GM18858 (cell line): ENCODE measurements around the gene DCAF16.
A peak's percentile ranks its signal among the peaks of the same experiment; 100 is the strongest.
"Not testable (repeated sequence)": the region's sequence is repeated elsewhere in the genome, so short reads cannot be mapped to it uniquely, and the experiment has no call there.

ENCODE experiments used
- ATAC-seq: cut with Tn5 transposase; IDR thresholded peaks from one replicate; pipeline ENCODE4 v1.9.1; 2021; ENCODE audit not compliant: unreplicated experiment

Gene DCAF16

GRCh38 chr4:17810260-17811077 lies at the start of gene DCAF16, which contains the start of gene NCAPG:
DCAF16 (minus strand) TSS chr4:17810757; CDS start chr4:17804141, 6,616 bp downstream.
NCAPG (plus strand) TSS chr4:17810979; CDS start chr4:17811078, 99 bp downstream.
- peak; percentile 79 for ATAC-seq

- no peak for ATAC-seq
These were observed 49.3 kb upstream of the DCAF16 start for GRCh38 chr4:17859793-17860406.

GRCh38 chr4:17854036-17854435 lies 43.5 kb upstream of the DCAF16 start:
- no peak for ATAC-seq

GRCh38 chr4:17851959-17852358 lies 41.4 kb upstream of the DCAF16 start:
- ATAC-seq: no peak

GRCh38 chr4:17850295-17850694 lies 39.7 kb upstream of the DCAF16 start:
- ATAC-seq: not testable (repeated sequence)

- no peak for ATAC-seq
These were observed 35.7 kb upstream of the DCAF16 start for GRCh38 chr4:17846266-17846665.

GRCh38 chr4:17823871-17824669 lies 13.5 kb upstream of the DCAF16 start:
- ATAC-seq: no peak

- peak; percentile 83 for ATAC-seq
These were observed 6.5 kb upstream of the DCAF16 start for GRCh38 chr4:17817027-17817426.

- ATAC-seq: no peak
These were observed 5.6 kb upstream of the DCAF16 start for GRCh38 chr4:17816142-17816541.

GRCh38 chr4:17814140-17814539 lies 3.6 kb upstream of the DCAF16 start:
- ATAC-seq: no peak

GRCh38 chr4:17812801-17813200 lies 2.2 kb upstream of the DCAF16 start:
- ATAC-seq: no peak

GRCh38 chr4:17812125-17812524 lies 1.6 kb upstream of the DCAF16 start:
- ATAC-seq: no peak

- peak; percentile 14 for ATAC-seq
These were observed 584 bp upstream of the DCAF16 start for GRCh38 chr4:17811078-17811603.

GRCh38 chr4:17809667-17810066 lies 890 bp downstream of the DCAF16 start:
- no peak for ATAC-seq

GRCh38 chr4:17807446-17807845 lies 3.1 kb downstream of the DCAF16 start:
- no peak for ATAC-seq

GRCh38 chr4:17805580-17806155 lies 4.9 kb downstream of the DCAF16 start:
- ATAC-seq: no peak

GRCh38 chr4:17797808-17798207 lies 12.7 kb downstream of the DCAF16 start:
- ATAC-seq: peak; percentile 45

GRCh38 chr4:17794730-17795129 lies 15.8 kb downstream of the DCAF16 start:
- ATAC-seq: no peak

- no peak for ATAC-seq
These were observed 21.6 kb downstream of the DCAF16 start for GRCh38 chr4:17788956-17789355.

GRCh38 chr4:17787315-17787714 lies 23.2 kb downstream of the DCAF16 start:
- no peak for ATAC-seq

GRCh38 chr4:17786567-17786966 lies 24.0 kb downstream of the DCAF16 start:
- ATAC-seq: no peak
